Uterus (tissue), 2 donors: ENCODE data around the gene FNDC11.

ENCODE experiments used
- POLR2A ChIP-seq, 2 donors: fragments of 450-650 bp; IDR thresholded peaks; one replicate each; pipeline ENCODE4 v1.6.1; 2016; ENCODE audit warnings: antibody characterized with exemption in 2 of 2, mild to moderate bottlenecking in 1 of 2, moderate library complexity in 1 of 2
- TF ChIP-seq, protein P1 (sequence below), 4 experiments: fragments of 200-600 bp in 2 of 4; fragments of 450-650 bp in 2 of 4; sonication (generic) in 2 of 4; IDR thresholded peaks; one replicate each; pipeline ENCODE4 v1.5.1; 2016 to 2019; ENCODE audit warnings: antibody characterized with exemption in 4 of 4, mild to moderate bottlenecking in 2 of 4, moderate library complexity in 1 of 4

DNA sequence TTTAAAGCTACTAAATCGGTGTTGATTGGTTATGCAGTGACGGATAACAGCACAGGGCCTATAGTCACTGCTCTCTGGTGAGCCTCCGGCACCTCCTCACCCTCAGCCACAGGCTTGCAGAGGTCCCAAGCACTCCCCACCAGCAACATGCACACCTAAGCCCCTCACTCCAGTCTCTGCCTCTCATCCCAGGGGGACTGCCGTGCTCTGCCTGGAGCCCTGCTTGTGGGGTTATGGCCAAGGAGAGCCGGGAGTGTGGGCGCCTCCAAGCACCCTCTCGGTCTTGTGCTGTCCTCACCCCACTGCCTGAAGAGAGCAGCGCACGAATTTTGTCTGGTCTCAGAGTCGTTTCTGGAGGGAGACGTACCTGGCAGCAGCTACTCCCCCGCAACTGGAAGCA lies 48.2 kb upstream of the FNDC11 start:
- TF ChIP-seq, protein P1, sequence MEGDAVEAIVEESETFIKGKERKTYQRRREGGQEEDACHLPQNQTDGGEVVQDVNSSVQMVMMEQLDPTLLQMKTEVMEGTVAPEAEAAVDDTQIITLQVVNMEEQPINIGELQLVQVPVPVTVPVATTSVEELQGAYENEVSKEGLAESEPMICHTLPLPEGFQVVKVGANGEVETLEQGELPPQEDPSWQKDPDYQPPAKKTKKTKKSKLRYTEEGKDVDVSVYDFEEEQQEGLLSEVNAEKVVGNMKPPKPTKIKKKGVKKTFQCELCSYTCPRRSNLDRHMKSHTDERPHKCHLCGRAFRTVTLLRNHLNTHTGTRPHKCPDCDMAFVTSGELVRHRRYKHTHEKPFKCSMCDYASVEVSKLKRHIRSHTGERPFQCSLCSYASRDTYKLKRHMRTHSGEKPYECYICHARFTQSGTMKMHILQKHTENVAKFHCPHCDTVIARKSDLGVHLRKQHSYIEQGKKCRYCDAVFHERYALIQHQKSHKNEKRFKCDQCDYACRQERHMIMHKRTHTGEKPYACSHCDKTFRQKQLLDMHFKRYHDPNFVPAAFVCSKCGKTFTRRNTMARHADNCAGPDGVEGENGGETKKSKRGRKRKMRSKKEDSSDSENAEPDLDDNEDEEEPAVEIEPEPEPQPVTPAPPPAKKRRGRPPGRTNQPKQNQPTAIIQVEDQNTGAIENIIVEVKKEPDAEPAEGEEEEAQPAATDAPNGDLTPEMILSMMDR (IDR thresholded peaks at IDR 0.05) = no peak
- TF ChIP-seq POLR2A (IDR thresholded peaks at IDR 0.05) = no peak
